Keratinocyte (primary cell): ENCODE results near the gene NOX5. TPM values are rescaled to one million over a fixed set of nuclear protein-coding genes. Genes with fewer than 3 reads are reported as not detected.

ENCODE experiments used
- DNase-seq: peaks from one replicate; pipeline ENCODE4 v3.0.0-alpha.2; 2011; ENCODE audit warnings: low read depth, missing footprints, low spot score
- FAIRE-seq: peaks from 2 replicates; lab custom pipeline; 2011; peaks lifted over from hg19 to GRCh38; lab: Jason Lieb, UNC
- H2AFZ ChIP-seq: 2 replicates; pipeline ENCODE4 v1.6.0; 2012; ENCODE audit warnings: low read length, control low read depth, inconsistent platforms; ENCODE audit not compliant: control insufficient read depth
- H3K27ac ChIP-seq: 2 replicates; pipeline ENCODE4 v1.5.1; 2011; ENCODE audit warnings: low read length; ENCODE audit not compliant: control insufficient read depth, insufficient read depth
- H3K27me3 ChIP-seq: 3 replicates; pipeline ENCODE4 v1.6.0; 2011; ENCODE audit warnings: low read length; ENCODE audit not compliant: control insufficient read depth, insufficient read depth; ENCODE audit errors: extremely low read depth
- H3K36me3 ChIP-seq, 2 experiments: 2 replicates in 1 of 2; 3 replicates in 1 of 2; pipeline ENCODE4 v1.5.1; 2011; ENCODE audit warnings: low read length in 2 of 2, mild to moderate bottlenecking in 1 of 2; ENCODE audit not compliant: control insufficient read depth in 2 of 2, insufficient read depth in 2 of 2; ENCODE audit errors: extremely low read depth in 1 of 2
- H3K4me1 ChIP-seq: 3 replicates; pipeline ENCODE4 v1.5.1; 2011; ENCODE audit warnings: low read length; ENCODE audit not compliant: control insufficient read depth, insufficient read depth; ENCODE audit errors: extremely low read depth
- H3K4me2 ChIP-seq: 3 replicates; pipeline ENCODE4 v1.6.0; 2011; ENCODE audit warnings: low read depth, low read length; ENCODE audit not compliant: control insufficient read depth, insufficient read depth; ENCODE audit errors: extremely low read depth
- H3K4me3 ChIP-seq, 3 experiments: fragments of 200-600 bp in 1 of 3; sonication (generic) in 1 of 3; 2 replicates in 2 of 3; 3 replicates in 1 of 3; pipeline ENCODE4 v1.5.1; 2011 to 2016; ENCODE audit warnings: low read length in 3 of 3, mild to moderate bottlenecking in 3 of 3, control low read depth in 2 of 3, inconsistent platforms in 1 of 3, low read depth in 1 of 3, mixed read lengths in 1 of 3, mixed run types in 1 of 3, moderate library complexity in 1 of 3; ENCODE audit not compliant: control insufficient read depth in 2 of 3, insufficient read depth in 2 of 3; ENCODE audit errors: extremely low read depth in 1 of 3
- H3K79me2 ChIP-seq: 2 replicates; pipeline ENCODE4 v1.6.0; 2012; ENCODE audit warnings: low read length; ENCODE audit not compliant: control insufficient read depth, insufficient read depth
- H3K9ac ChIP-seq: 3 replicates; pipeline ENCODE4 v1.6.0; 2011; ENCODE audit warnings: low read length; ENCODE audit not compliant: control insufficient read depth, insufficient read depth; ENCODE audit errors: extremely low read depth
- H3K9me1 ChIP-seq: 3 replicates; pipeline ENCODE4 v1.6.0; 2011; ENCODE audit warnings: low read length; ENCODE audit not compliant: control insufficient read depth, insufficient read depth; ENCODE audit errors: extremely low read depth
- H3K9me3 ChIP-seq: 2 replicates; pipeline ENCODE4 v1.5.1; 2012; ENCODE audit warnings: low read depth, low read length; ENCODE audit not compliant: control insufficient read depth
- H4K20me1 ChIP-seq: 3 replicates; pipeline ENCODE4 v1.6.0; 2011; ENCODE audit warnings: low read length; ENCODE audit not compliant: control insufficient read depth, insufficient read depth; ENCODE audit errors: extremely low read depth
- EZH2 ChIP-seq: IDR thresholded peaks from one replicate; pipeline ENCODE4 v1.6.1; 2012; ENCODE audit warnings: inconsistent platforms, mild to moderate bottlenecking, low read length, moderate library complexity
- dilution Hi-C: fragments of 300-500 bp; cut with MboI; formaldehyde crosslinking; loops from one replicate; pipeline ENCODE4 v1.7.0; 2020; ENCODE audit warnings: low sequenced_read_pairs; ENCODE audit not compliant: extremely low pct_ligation_motif_present
- polyA plus RNA-seq, 5 experiments: library from polyadenylated mRNA; depleted of rRNA in 3 of 5; stranded (reverse) in 3 of 5; stranded (forward) in 1 of 5; unstranded in 1 of 5; fragments of >200 nt; gene quantifications; 1 replicate in 1 of 5; 2 replicates in 3 of 5; 3 replicates in 1 of 5; pipeline versions ENCODE4 v1.2.1 to v1.2.3, GENCODE V29; 2011 to 2012; ENCODE audit warnings: missing spikeins in 2 of 5, low read depth in 1 of 5, low replicate concordance in 1 of 5
- TF ChIP-seq, protein P1 (sequence below), 3 experiments: IDR thresholded peaks in 1 of 3; conservative IDR thresholded peaks in 1 of 3; optimal IDR thresholded peaks in 1 of 3; 2 replicates in 2 of 3; 3 replicates in 1 of 3; pipeline versions ENCODE3 to v1.5.1; 2011; ENCODE audit warnings: low read length in 3 of 3, mild to moderate bottlenecking in 3 of 3, moderate library complexity in 2 of 3, control low read depth in 1 of 3, inconsistent platforms in 1 of 3; ENCODE audit not compliant: insufficient read depth in 2 of 3; ENCODE audit errors: extremely low read depth in 1 of 3

NOX5 gene
- polyA plus RNA-seq, 1 donor (not counting 4 experiments of a cell fraction or from before 2014, with no cell fraction given): 0.16 TPM

DNA sequence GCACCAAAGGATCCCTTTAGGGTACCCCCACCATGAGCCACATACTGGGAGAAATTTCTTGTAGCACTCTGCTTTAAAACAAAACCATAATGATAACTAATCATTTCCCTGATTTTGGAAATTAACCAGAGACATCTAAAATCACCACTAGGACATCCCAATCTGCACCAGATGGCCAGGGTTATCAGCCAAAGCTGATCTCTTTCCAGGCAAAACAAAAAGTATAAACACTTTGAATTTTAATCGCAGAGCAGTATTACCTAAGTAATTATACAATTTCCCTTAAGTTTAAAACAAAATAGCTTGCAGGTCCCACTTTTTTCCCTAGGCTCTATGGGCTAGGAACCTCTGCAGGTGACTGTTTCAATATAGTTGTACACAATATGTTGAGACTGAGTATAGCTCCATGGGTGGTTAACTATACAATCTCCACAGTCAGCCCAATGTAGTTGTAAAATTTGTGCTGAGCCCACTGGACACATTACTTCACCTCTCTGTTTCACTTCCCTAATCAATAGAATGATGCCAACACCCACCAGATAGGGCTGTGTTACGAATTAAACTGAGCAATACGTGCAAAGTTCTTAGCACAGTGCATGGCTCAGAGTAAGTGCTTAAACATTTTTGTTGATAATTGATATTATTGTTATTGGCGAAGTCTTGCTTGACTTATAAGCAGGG is 629 bp upstream of the NOX5 start:
- Histone ChIP-seq H3K9me3 (no peaks in the 10 kb centered on the region), H3K4me1 (peaks cover 7% of the 10 kb centered on the region), H3K4me3 (no peak overlapping the region), H3K4me2 (no peak overlapping the region), H3K79me2 (no peaks in the 10 kb centered on the region), H2AFZ (no peak overlapping the region), H3K9ac (no peak overlapping the region), H4K20me1 (no peaks in the 10 kb centered on the region), H3K27ac (no peak overlapping the region), H3K9me1 (no peaks in the 10 kb centered on the region), H3K27me3 (no peaks in the 10 kb centered on the region), H3K36me3 (no peaks in the 10 kb centered on the region)
- dilution Hi-C loops: no loop called here
- no peak for FAIRE-seq
- no peak for DNase-seq
- no peak for TF ChIP-seq EZH2
- TF ChIP-seq, protein P1, sequence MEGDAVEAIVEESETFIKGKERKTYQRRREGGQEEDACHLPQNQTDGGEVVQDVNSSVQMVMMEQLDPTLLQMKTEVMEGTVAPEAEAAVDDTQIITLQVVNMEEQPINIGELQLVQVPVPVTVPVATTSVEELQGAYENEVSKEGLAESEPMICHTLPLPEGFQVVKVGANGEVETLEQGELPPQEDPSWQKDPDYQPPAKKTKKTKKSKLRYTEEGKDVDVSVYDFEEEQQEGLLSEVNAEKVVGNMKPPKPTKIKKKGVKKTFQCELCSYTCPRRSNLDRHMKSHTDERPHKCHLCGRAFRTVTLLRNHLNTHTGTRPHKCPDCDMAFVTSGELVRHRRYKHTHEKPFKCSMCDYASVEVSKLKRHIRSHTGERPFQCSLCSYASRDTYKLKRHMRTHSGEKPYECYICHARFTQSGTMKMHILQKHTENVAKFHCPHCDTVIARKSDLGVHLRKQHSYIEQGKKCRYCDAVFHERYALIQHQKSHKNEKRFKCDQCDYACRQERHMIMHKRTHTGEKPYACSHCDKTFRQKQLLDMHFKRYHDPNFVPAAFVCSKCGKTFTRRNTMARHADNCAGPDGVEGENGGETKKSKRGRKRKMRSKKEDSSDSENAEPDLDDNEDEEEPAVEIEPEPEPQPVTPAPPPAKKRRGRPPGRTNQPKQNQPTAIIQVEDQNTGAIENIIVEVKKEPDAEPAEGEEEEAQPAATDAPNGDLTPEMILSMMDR (optimal IDR thresholded peaks at IDR 0.05 in 1 of 3, IDR thresholded peaks at IDR 0.05 in 1 of 3, conservative IDR thresholded peaks at IDR 0.05 in 1 of 3; ENCODE audit: extremely low read depth in 1 of 3, insufficient read depth in 2 of 3, low read length in 3 of 3): no peak

DNA sequence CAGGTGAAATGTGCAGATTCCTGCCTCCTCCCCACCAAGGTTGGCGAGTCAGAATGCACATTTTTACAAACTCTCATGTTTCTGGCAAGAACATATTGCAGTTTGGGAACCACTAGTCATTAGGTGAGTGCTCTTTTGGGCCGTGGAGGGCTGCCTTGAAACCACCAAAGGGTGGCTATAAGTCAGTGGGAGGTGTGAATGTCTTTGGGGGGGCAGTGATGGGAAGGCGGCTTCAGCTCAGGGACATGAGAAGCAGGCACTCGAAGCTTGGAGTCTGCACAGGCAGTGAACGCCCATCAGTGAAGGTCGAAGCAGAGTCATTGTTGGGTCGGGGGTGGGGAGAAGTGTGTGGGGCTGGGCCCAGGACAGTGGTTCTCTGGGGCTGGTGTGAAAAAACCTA is 1.1 kb downstream of the NOX5 start:
- dilution Hi-C loops: no loop called here
- no peak overlapping the region for H3K4me3 ChIP-seq
- H3K9me3 ChIP-seq: no peaks in the 10 kb centered on the region
- H3K27me3 ChIP-seq: no peaks in the 10 kb centered on the region
- H3K4me1 ChIP-seq: peaks cover 7% of the 10 kb centered on the region
- no peak overlapping the region for H2AFZ ChIP-seq
- no peaks in the 10 kb centered on the region for H4K20me1 ChIP-seq
- H3K4me2 ChIP-seq: no peak overlapping the region
- no peaks in the 10 kb centered on the region for H3K36me3 ChIP-seq
- DNase-seq (no peak), FAIRE-seq (no peak)
- no peaks in the 10 kb centered on the region for H3K79me2 ChIP-seq
- H3K9ac ChIP-seq: no peak overlapping the region
- no peak overlapping the region for H3K27ac ChIP-seq
- TF ChIP-seq, protein P1 (optimal IDR thresholded peaks at IDR 0.05 in 1 of 3, IDR thresholded peaks at IDR 0.05 in 1 of 3, conservative IDR thresholded peaks at IDR 0.05 in 1 of 3; ENCODE audit: extremely low read depth in 1 of 3, insufficient read depth in 2 of 3, low read length in 3 of 3): no peak
- TF ChIP-seq EZH2: no peak
- no peaks in the 10 kb centered on the region for H3K9me1 ChIP-seq
